Mesenchymal stem cell (in vitro differentiated cells and primary cell): ENCODE data around the gene LPCAT2.

Experiments
- DNase-seq: peaks from one replicate; pipeline ENCODE4 v3.0.0-alpha.2; 2013
- H2AFZ ChIP-seq: one replicate; pipeline ENCODE4 v1.6.1; 2013; ENCODE audit warnings: low read depth, mild to moderate bottlenecking, control low read depth, inconsistent platforms, low read length, moderate library complexity
- H2AK5ac ChIP-seq: 2 replicates; pipeline ENCODE4 v1.6.1; 2013; ENCODE audit warnings: low read length, moderate library complexity, mild to moderate bottlenecking, inconsistent platforms; ENCODE audit not compliant: severe bottlenecking
- H2BK120ac ChIP-seq: one replicate; pipeline ENCODE4 v1.6.1; 2013; ENCODE audit warnings: low read depth, mild to moderate bottlenecking, inconsistent platforms, low read length, moderate library complexity
- H2BK12ac ChIP-seq, 2 experiments: one replicate each; pipeline ENCODE4 v1.6.1; 2013; ENCODE audit warnings: inconsistent platforms in 2 of 2, low read length in 2 of 2, mild to moderate bottlenecking in 2 of 2, moderate library complexity in 2 of 2, control low read depth in 1 of 2
- H2BK15ac ChIP-seq: one replicate; pipeline ENCODE4 v1.6.1; 2013; ENCODE audit warnings: mild to moderate bottlenecking, low read depth, inconsistent platforms; ENCODE audit not compliant: poor library complexity, severe bottlenecking
- H2BK5ac ChIP-seq: 2 replicates; pipeline ENCODE4 v1.6.1; 2013; ENCODE audit warnings: low read depth, mild to moderate bottlenecking, low read length, control low read depth, inconsistent platforms; ENCODE audit not compliant: poor library complexity, severe bottlenecking
- H3K14ac ChIP-seq, 2 experiments: one replicate each; pipeline ENCODE4 v1.6.1; 2013; ENCODE audit warnings: inconsistent platforms in 2 of 2, low read length in 2 of 2, control low read depth in 1 of 2, mild to moderate bottlenecking in 1 of 2, moderate library complexity in 1 of 2
- H3K18ac ChIP-seq, 2 experiments: one replicate each; pipeline ENCODE4 v1.6.1; 2013; ENCODE audit warnings: inconsistent platforms in 2 of 2, low read length in 2 of 2, control low read depth in 1 of 2, low read depth in 1 of 2, mild to moderate bottlenecking in 1 of 2
- H3K23ac ChIP-seq, 2 experiments: one replicate each; pipeline ENCODE4 v1.6.1; 2013; ENCODE audit warnings: inconsistent platforms in 2 of 2, low read length in 2 of 2, mild to moderate bottlenecking in 2 of 2, moderate library complexity in 2 of 2, control low read depth in 1 of 2
- H3K27ac ChIP-seq: 2 replicates; pipeline ENCODE4 v1.5.1; 2013; ENCODE audit warnings: mild to moderate bottlenecking, moderate library complexity, low read length, control low read depth, inconsistent platforms; ENCODE audit not compliant: poor library complexity, severe bottlenecking
- H3K27me3 ChIP-seq, 2 experiments: 2 replicates each; pipeline versions ENCODE4 v1.6.1 to v1.7.0; 2013; ENCODE audit warnings: low read length in 2 of 2, mild to moderate bottlenecking in 2 of 2, moderate library complexity in 2 of 2, control low read depth in 1 of 2, inconsistent platforms in 1 of 2; ENCODE audit not compliant: control insufficient read depth in 1 of 2, insufficient read depth in 1 of 2
- H3K36me3 ChIP-seq, 2 experiments: 2 replicates each; pipeline versions ENCODE4 v1.6.1 to v1.7.0; 2013; ENCODE audit warnings: low read length in 2 of 2, control low read depth in 1 of 2, inconsistent platforms in 1 of 2, low read depth in 1 of 2, mild to moderate bottlenecking in 1 of 2; ENCODE audit not compliant: insufficient read depth in 2 of 2, control insufficient read depth in 1 of 2
- H3K4ac ChIP-seq, 2 experiments: one replicate each; pipeline ENCODE4 v1.6.1; 2013; ENCODE audit warnings: inconsistent platforms in 2 of 2, low read length in 2 of 2, mild to moderate bottlenecking in 2 of 2, moderate library complexity in 2 of 2, control low read depth in 1 of 2, low read depth in 1 of 2
- H3K4me1 ChIP-seq: 2 replicates; pipeline ENCODE4 v1.6.1; 2013; ENCODE audit warnings: low read depth, low read length, control low read depth; ENCODE audit not compliant: control insufficient read depth, insufficient read depth
- H3K4me2 ChIP-seq: 2 replicates; pipeline ENCODE4 v1.6.1; 2013; ENCODE audit warnings: low read length, mild to moderate bottlenecking, inconsistent platforms; ENCODE audit not compliant: poor library complexity, severe bottlenecking
- H3K4me3 ChIP-seq, 2 experiments: 2 replicates each; pipeline versions ENCODE4 v1.5.1 to v1.7.0; 2013; ENCODE audit warnings: low read length in 2 of 2, mild to moderate bottlenecking in 2 of 2, control low read depth in 1 of 2, low read depth in 1 of 2; ENCODE audit not compliant: insufficient read depth in 1 of 2
- H3K79me1 ChIP-seq: replicated peaks from 2 replicates; pipeline ENCODE4 v1.6.1; 2013; ENCODE audit warnings: mild to moderate bottlenecking, control low read depth, low read length, inconsistent platforms; ENCODE audit not compliant: poor library complexity, severe bottlenecking
- H3K9ac ChIP-seq: 2 replicates; pipeline ENCODE4 v1.7.0; 2013; ENCODE audit warnings: mild to moderate bottlenecking, low read length, moderate library complexity
- H3K9me3 ChIP-seq: 2 replicates; pipeline ENCODE4 v1.7.0; 2013; ENCODE audit warnings: mild to moderate bottlenecking, low read length; ENCODE audit not compliant: control insufficient read depth
- H4K8ac ChIP-seq: one replicate; pipeline ENCODE4 v1.6.1; 2013; ENCODE audit warnings: inconsistent platforms, mild to moderate bottlenecking, low read length, moderate library complexity
- H4K91ac ChIP-seq: one replicate; pipeline ENCODE4 v1.6.1; 2013; ENCODE audit warnings: mild to moderate bottlenecking, low read length, inconsistent platforms
- WGBS: methylation state at CpG from one replicate; pipeline ENCODE4 v1.1.7; 2013; ENCODE audit warnings: mixed read lengths; 5-methylcytosine and 5-hydroxymethylcytosine counted together

The LPCAT2 gene

GRCh38 chr16:55478827-55479429, 29.9 kb upstream of the LPCAT2 start, which contains the start of gene MMP2:
Gene MMP2 (plus strand): TSS chr16:55479198. CDS start chr16:55479480, 282 bp downstream.
- Histone ChIP-seq H3K36me3 (peaks cover 12 to 34% of the 10 kb centered on the region in 2 experiments), H3K18ac (peak within 1 kb of the TSS; percentile 65 to 93), H3K4me1 (peaks cover 14% of the 10 kb centered on the region), H2AK5ac (peak within 1 kb of the TSS; percentile 21), H4K8ac (peak within 1 kb of the TSS; percentile 92), H3K27ac (no peak within 1 kb of the TSS), H2BK120ac (peak within 1 kb of the TSS; percentile 74), H4K91ac (peak within 1 kb of the TSS; percentile 94), H2AFZ (peak within 1 kb of the TSS; percentile 54), H3K79me1 (peaks cover 14% of the 10 kb centered on the region), H3K9ac (peak within 1 kb of the TSS; percentile 99), H3K9me3 (no peaks in the 10 kb centered on the region), H3K23ac (peak within 1 kb of the TSS in 1 of 2 experiments; percentile 95), H2BK12ac (peak within 1 kb of the TSS; percentile 61 to 82), H3K4me2 (peak within 1 kb of the TSS; percentile 85), H2BK15ac (peak within 1 kb of the TSS; percentile 97), H2BK5ac (no peak within 1 kb of the TSS), H3K14ac (peak within 1 kb of the TSS in 1 of 2 experiments; percentile 98), H3K27me3 (no peaks in the 10 kb centered on the region), H3K4ac (peak within 1 kb of the TSS; percentile 62 to 65), H3K4me3 (peak within 1 kb of the TSS; percentile 73 to 94)
- DNase-seq, result peak; percentile 83
- WGBS, result 2% methylated on average over 39 of the region's 46 CpGs

- WGBS, result under 1% methylated on average over 38 of the region's 41 CpGs
- H2BK12ac ChIP-seq, result peak overlapping the region; percentile 61 to 82
- peak overlapping the region; percentile 85 for H3K4me2 ChIP-seq
- H3K36me3 ChIP-seq, result peaks cover 16 to 40% of the 10 kb centered on the region in 2 experiments
- H2AK5ac ChIP-seq, result no peak overlapping the region
- peaks cover 14% of the 10 kb centered on the region for H3K79me1 ChIP-seq
- H2AFZ ChIP-seq, result peak overlapping the region; percentile 54
- peak overlapping the region; percentile 65 to 93 for H3K18ac ChIP-seq
- peak overlapping the region in 1 of 2 experiments; percentile 98 for H3K14ac ChIP-seq
- H3K9me3 ChIP-seq, result no peaks in the 10 kb centered on the region
- peak overlapping the region; percentile 92 for H4K8ac ChIP-seq
- peak; percentile 43 for DNase-seq
- H2BK5ac ChIP-seq, result no peak overlapping the region
- peak overlapping the region in 1 of 2 experiments; percentile 95 for H3K23ac ChIP-seq
- H3K4me3 ChIP-seq, result peak overlapping the region; percentile 73 to 94
- peak overlapping the region; percentile 94 for H4K91ac ChIP-seq
- no peaks in the 10 kb centered on the region for H3K27me3 ChIP-seq
- H2BK15ac ChIP-seq, result peak overlapping the region; percentile 97
- peak overlapping the region; percentile 99 for H3K9ac ChIP-seq
- H3K4me1 ChIP-seq, result peaks cover 14% of the 10 kb centered on the region
- peak overlapping the region; percentile 74 for H2BK120ac ChIP-seq
- H3K4ac ChIP-seq, result peak overlapping the region; percentile 62 to 65
- no peak overlapping the region for H3K27ac ChIP-seq
Observed at GRCh38 chr16:55479430-55480140, 29.3 kb upstream of the LPCAT2 start.

GRCh38 chr16:55480228-55480655, 28.6 kb upstream of the LPCAT2 start:
- Histone ChIP-seq H3K4ac (peak overlapping the region; percentile 35 to 62), H4K8ac (no peak overlapping the region), H3K4me2 (peak overlapping the region; percentile 85), H3K79me1 (peaks cover 14% of the 10 kb centered on the region), H2AFZ (no peak overlapping the region), H2BK5ac (no peak overlapping the region), H3K14ac (peak overlapping the region in 1 of 2 experiments; percentile 81), H2BK12ac (peak overlapping the region in 1 of 2 experiments; percentile 21), H2AK5ac (no peak overlapping the region), H4K91ac (no peak overlapping the region), H3K23ac (no peak overlapping the region), H2BK120ac (peak overlapping the region; percentile 12), H3K9me3 (no peaks in the 10 kb centered on the region), H3K27me3 (no peaks in the 10 kb centered on the region), H3K27ac (no peak overlapping the region), H3K18ac (peak overlapping the region; percentile 65 to 93), H3K36me3 (peaks cover 23 to 47% of the 10 kb centered on the region in 2 experiments), H3K4me3 (peak overlapping the region; percentile 49 to 94), H3K4me1 (peaks cover 14% of the 10 kb centered on the region), H2BK15ac (peak overlapping the region; percentile 18), H3K9ac (peak overlapping the region; percentile 99)
- WGBS, result under 1% methylated on average over 19 of the region's 25 CpGs
- peak; percentile 93 for DNase-seq

- H3K27me3 ChIP-seq, result no peaks in the 10 kb centered on the region
- no peak overlapping the region for H4K91ac ChIP-seq
- no peak overlapping the region for H3K23ac ChIP-seq
- H2AFZ ChIP-seq, result no peak overlapping the region
- H2BK12ac ChIP-seq, result no peak overlapping the region
- peak overlapping the region; percentile 99 for H3K9ac ChIP-seq
- H2AK5ac ChIP-seq, result no peak overlapping the region
- peaks cover 29 to 54% of the 10 kb centered on the region in 2 experiments for H3K36me3 ChIP-seq
- no peak overlapping the region for H2BK120ac ChIP-seq
- H2BK15ac ChIP-seq, result no peak overlapping the region
- no peak overlapping the region for H3K4ac ChIP-seq
- H2BK5ac ChIP-seq, result no peak overlapping the region
- no peak overlapping the region for H3K18ac ChIP-seq
- H3K4me3 ChIP-seq, result peak overlapping the region in 1 of 2 experiments; percentile 94
- H3K79me1 ChIP-seq, result peaks cover 14% of the 10 kb centered on the region
- no peak overlapping the region for H3K27ac ChIP-seq
- no peaks in the 10 kb centered on the region for H3K9me3 ChIP-seq
- H3K4me1 ChIP-seq, result peaks cover 14% of the 10 kb centered on the region
- no peak for DNase-seq
- peak overlapping the region; percentile 85 for H3K4me2 ChIP-seq
- WGBS, result 86% methylated on average over 2 of the region's 4 CpGs
- no peak overlapping the region for H3K14ac ChIP-seq
- H4K8ac ChIP-seq, result no peak overlapping the region
Observed at GRCh38 chr16:55481023-55481422, 27.8 kb upstream of the LPCAT2 start.
